Neural crest cell (in vitro differentiated cells): Measurements from ENCODE around the gene DUSP3. TPM values are rescaled to one million over a fixed set of nuclear protein-coding genes. Genes with fewer than 3 reads are reported as not detected.

Source experiments
- DNase-seq: peaks from one replicate; pipeline ENCODE4 v3.0.0; 2021; ENCODE audit warnings: low read depth, mixed read lengths, low spot score
- H3K27ac Mint-ChIP-seq: one replicate; pipeline ENCODE4 v1.8.0; 2021; ENCODE audit warnings: mild to moderate bottlenecking, mixed read lengths; ENCODE audit not compliant: unreplicated experiment
- H3K27me3 Mint-ChIP-seq: 2 replicates; pipeline ENCODE4 v1.8.0; 2021; ENCODE audit warnings: low read depth, mild to moderate bottlenecking, mixed read lengths
- H3K36me3 Mint-ChIP-seq: 2 replicates; pipeline ENCODE4 v1.8.0; 2021; ENCODE audit warnings: low read depth, mild to moderate bottlenecking, mixed read lengths
- H3K4me1 Mint-ChIP-seq: 2 replicates; pipeline ENCODE4 v1.8.0; 2021; ENCODE audit warnings: mixed read lengths
- H3K4me3 Mint-ChIP-seq: one replicate; pipeline ENCODE4 v1.8.0; 2021; ENCODE audit warnings: mild to moderate bottlenecking, mixed read lengths
- H3K9me3 Mint-ChIP-seq: 2 replicates; pipeline ENCODE4 v1.8.0; 2021; ENCODE audit warnings: mixed read lengths
- total RNA-seq: library from RNA; stranded (reverse); gene quantifications from 2 replicates; pipeline ENCODE4 v1.2.1, GENCODE V29; 2021
- TF ChIP-seq, protein P1 (sequence below): fragments of 200-600 bp; sonication (generic); conservative IDR thresholded peaks from 2 replicates; pipeline ENCODE4 v1.5.0; 2021; ENCODE audit warnings: antibody characterized with exemption, mild to moderate bottlenecking

DUSP3 gene
- total RNA-seq, 1 donor from 2014 or later = 33.3 TPM

DNA sequence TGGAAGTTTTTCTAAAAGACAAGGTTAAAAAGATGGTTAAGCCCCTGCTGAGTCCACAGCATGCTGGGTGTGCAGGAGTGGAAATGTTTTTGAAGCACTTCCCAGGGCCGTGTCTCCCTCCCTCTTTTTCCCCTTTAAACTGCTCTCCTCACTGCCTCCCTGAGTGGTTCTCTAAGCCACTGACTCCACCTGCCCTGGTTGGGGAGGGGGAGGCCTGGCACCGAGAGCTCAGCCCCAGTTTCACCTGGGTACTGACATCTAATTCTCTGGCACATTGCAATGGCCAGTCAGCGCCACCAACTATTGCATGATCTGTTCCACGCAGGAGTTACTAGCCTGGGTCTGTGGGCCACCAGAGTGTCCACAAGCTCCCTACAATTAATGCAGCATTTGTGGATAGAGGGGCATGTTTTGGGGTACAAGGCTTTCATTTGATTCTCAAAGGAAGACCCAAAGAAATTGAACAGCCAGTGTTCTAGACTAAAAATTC lies 31.5 kb upstream of the DUSP3 start:
- no peak for DNase-seq

DNA sequence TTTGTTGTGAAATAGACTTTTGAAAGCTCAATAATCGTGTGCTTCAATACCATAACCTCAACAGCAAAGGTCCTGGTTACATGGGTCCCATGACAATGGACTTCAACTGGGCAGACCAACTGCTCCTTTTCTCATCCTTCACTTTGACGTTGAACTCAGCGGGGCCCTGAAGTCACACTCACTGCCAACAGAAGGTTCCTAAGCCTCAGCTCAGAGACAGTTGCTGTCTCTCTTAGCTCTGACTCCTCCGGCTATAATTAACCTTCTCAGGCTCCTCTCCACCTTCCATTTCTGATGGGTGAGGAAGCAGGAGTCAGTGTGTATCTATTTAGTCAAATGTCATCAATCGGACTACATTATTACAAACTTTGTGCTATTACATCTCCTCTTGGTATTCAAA lies 30.3 kb upstream of the DUSP3 start:
- Mint-ChIP-seq H3K9me3 (no peaks in the 10 kb centered on the region), H3K27me3 (no peaks in the 10 kb centered on the region), H3K27ac (no peak overlapping the region), H3K4me1 (no peaks in the 10 kb centered on the region), H3K36me3 (peaks cover 4% of the 10 kb centered on the region), H3K4me3 (no peak overlapping the region)
- no peak for DNase-seq
- TF ChIP-seq, protein P1, sequence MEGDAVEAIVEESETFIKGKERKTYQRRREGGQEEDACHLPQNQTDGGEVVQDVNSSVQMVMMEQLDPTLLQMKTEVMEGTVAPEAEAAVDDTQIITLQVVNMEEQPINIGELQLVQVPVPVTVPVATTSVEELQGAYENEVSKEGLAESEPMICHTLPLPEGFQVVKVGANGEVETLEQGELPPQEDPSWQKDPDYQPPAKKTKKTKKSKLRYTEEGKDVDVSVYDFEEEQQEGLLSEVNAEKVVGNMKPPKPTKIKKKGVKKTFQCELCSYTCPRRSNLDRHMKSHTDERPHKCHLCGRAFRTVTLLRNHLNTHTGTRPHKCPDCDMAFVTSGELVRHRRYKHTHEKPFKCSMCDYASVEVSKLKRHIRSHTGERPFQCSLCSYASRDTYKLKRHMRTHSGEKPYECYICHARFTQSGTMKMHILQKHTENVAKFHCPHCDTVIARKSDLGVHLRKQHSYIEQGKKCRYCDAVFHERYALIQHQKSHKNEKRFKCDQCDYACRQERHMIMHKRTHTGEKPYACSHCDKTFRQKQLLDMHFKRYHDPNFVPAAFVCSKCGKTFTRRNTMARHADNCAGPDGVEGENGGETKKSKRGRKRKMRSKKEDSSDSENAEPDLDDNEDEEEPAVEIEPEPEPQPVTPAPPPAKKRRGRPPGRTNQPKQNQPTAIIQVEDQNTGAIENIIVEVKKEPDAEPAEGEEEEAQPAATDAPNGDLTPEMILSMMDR = no peak

More for the DNA sequence above, 31.5 kb upstream of the DUSP3 start:
- Mint-ChIP-seq H3K27ac (no peak overlapping the region), H3K36me3 (peaks cover under 1% of the 10 kb centered on the region), H3K9me3 (no peaks in the 10 kb centered on the region), H3K4me3 (no peak overlapping the region), H3K4me1 (no peaks in the 10 kb centered on the region), H3K27me3 (no peaks in the 10 kb centered on the region)
- TF ChIP-seq, protein P1 = no peak

DNA sequence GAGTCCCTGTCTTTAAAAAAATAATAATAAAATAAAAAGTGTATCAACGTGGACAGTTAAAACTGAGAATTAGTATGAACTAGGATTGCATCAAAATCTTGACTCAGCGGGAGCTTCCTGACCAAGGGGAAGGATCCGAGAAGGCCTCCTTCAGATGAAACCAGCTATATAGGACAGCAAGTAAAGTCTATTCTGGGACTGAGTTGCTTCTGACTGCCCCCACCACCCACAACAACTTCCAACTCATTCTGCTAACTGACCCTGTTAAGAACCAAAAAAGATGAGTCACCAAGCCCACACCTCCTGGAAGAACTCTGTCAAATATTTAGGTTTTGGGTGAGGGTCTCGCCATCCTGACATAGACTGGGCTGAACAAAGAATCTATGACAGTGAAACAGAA lies 29.3 kb upstream of the DUSP3 start:
- no peaks in the 10 kb centered on the region for H3K27me3 Mint-ChIP-seq
- TF ChIP-seq, protein P1 = no peak
- no peak for DNase-seq
- H3K9me3 Mint-ChIP-seq = no peaks in the 10 kb centered on the region
- H3K36me3 Mint-ChIP-seq = peaks cover 7% of the 10 kb centered on the region
- no peaks in the 10 kb centered on the region for H3K4me1 Mint-ChIP-seq
- H3K27ac Mint-ChIP-seq = no peak overlapping the region
- no peak overlapping the region for H3K4me3 Mint-ChIP-seq

DNA sequence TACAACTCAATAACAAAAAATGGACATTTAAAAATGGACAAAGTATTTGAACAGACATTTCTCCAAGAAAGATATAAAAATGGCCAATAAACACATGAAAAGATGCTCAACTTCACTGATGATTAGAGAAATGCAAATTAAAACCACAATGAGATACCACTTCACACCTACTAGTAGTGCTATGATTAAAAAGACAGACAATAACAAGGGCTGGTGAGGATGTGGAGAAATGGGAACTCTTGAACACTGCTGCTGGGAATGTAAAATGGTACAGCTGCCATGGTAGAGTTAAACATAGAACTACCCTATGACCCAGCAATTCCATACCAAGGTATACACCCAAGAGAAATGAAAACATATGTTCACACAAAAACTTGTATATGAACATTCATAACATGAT lies 26.3 kb upstream of the DUSP3 start:
- Mint-ChIP-seq H3K27ac (no peak overlapping the region), H3K27me3 (no peaks in the 10 kb centered on the region), H3K4me3 (no peak overlapping the region), H3K36me3 (peaks cover 7% of the 10 kb centered on the region), H3K4me1 (peaks cover 5% of the 10 kb centered on the region), H3K9me3 (no peaks in the 10 kb centered on the region)
- TF ChIP-seq, protein P1 = no peak
- DNase-seq = no peak

DNA sequence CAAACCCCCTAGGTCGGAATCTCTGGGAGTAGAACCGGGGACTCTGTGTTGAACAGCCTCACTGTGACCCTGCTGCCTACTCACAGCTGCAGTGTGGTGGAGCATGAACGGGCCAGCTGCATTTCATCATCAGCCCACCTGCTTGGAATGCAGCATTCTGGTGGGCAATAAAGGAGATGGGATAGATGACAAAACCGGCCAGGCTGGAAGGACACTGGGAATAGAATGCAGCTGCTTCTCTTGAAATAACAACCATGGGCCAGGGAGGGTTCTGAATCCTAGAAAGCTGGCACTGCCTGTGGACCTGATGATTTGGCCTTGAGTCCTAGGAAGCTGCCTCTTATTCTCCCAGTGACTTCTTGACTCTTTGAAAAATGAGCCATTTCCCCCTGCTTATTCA lies 25.0 kb upstream of the DUSP3 start:
- H3K4me3 Mint-ChIP-seq = no peak overlapping the region
- no peak overlapping the region for H3K27ac Mint-ChIP-seq
- H3K27me3 Mint-ChIP-seq = no peaks in the 10 kb centered on the region
- no peaks in the 10 kb centered on the region for H3K9me3 Mint-ChIP-seq
- TF ChIP-seq, protein P1 = no peak
- no peak for DNase-seq
- peaks cover 5% of the 10 kb centered on the region for H3K4me1 Mint-ChIP-seq
- H3K36me3 Mint-ChIP-seq = peaks cover 7% of the 10 kb centered on the region

DNA sequence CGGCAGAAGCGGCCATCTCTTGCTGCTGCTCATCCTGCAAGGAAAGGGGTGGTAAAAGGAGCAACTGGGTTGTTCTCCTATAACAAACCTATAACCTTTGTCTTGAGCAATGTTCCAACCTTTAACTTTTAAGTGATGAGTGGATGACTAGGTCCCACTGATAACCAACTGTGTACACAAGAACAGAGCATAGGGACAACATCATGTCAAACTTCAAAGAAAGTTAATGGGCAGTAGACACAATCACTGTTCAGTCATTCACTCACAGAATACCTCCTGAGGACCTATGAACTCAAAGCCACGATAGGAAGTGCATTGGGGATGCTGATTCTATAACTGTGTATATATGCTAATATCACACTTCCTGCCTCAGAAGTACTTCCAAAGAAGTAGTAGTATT lies 23.1 kb upstream of the DUSP3 start:
- Mint-ChIP-seq H3K4me3 (no peak overlapping the region), H3K36me3 (peaks cover 7% of the 10 kb centered on the region), H3K27ac (no peak overlapping the region), H3K9me3 (peaks cover 3% of the 10 kb centered on the region), H3K4me1 (peaks cover 5% of the 10 kb centered on the region), H3K27me3 (peaks cover 4% of the 10 kb centered on the region)
- DNase-seq = no peak
- TF ChIP-seq, protein P1 = no peak
